ENCODE measurements around the gene C1QTNF6. TPM values are rescaled to one million over a fixed set of nuclear protein-coding genes. Genes with fewer than 3 reads are reported as not detected.

Gene C1QTNF6
- total RNA-seq, 1 experiment from 2014 or later, result 1.7 TPM

- no peaks in the 10 kb centered on the region for H3K36me3 ChIP-seq (ENCODE audit: insufficient read depth, low read length)
- H3K9ac ChIP-seq (ENCODE audit: low read length), result no peak overlapping the region
- H3K27me3 ChIP-seq (ENCODE audit: low read length), result no peaks in the 10 kb centered on the region
- H2AFZ ChIP-seq (ENCODE audit: low read length), result no peak overlapping the region
- H4K20me1 ChIP-seq (ENCODE audit: insufficient read depth, low read depth, low read length), result no peaks in the 10 kb centered on the region; the same call in 1 of the 2 replicates
- H3K9me3 ChIP-seq (ENCODE audit: low read length), result no peaks in the 10 kb centered on the region
- H3K4me1 ChIP-seq (ENCODE audit: low read length), result peaks cover 6% of the 10 kb centered on the region; the same call in 1 of the 2 replicates
- H3K4me2 ChIP-seq (ENCODE audit: low read depth, low read length, poor library complexity, severe bottlenecking), result no peak overlapping the region
- no peak overlapping the region for H3K4me3 ChIP-seq (ENCODE audit: low read length)
- H3K79me2 ChIP-seq (ENCODE audit: low read length), result no peaks in the 10 kb centered on the region
- no peaks in the 10 kb centered on the region for H3K9me2 ChIP-seq (replicated peaks; ENCODE audit: insufficient read depth, low read length)
- no peak overlapping the region for H3K27ac ChIP-seq (ENCODE audit: low read length)
- no peak for DNase-seq
Measured at GRCh38 chr22:37167981-37168647, 19.9 kb downstream of the C1QTNF6 start.

- Histone ChIP-seq H3K4me1 (ENCODE audit: low read length) (peaks cover 6% of the 10 kb centered on the region; the same call in 1 of the 2 replicates), H3K36me3 (ENCODE audit: insufficient read depth, low read length) (no peaks in the 10 kb centered on the region), H3K4me3 (ENCODE audit: low read length) (no peak overlapping the region), H3K4me2 (ENCODE audit: low read depth, low read length, poor library complexity, severe bottlenecking) (no peak overlapping the region), H3K9ac (ENCODE audit: low read length) (no peak overlapping the region), H3K79me2 (ENCODE audit: low read length) (no peaks in the 10 kb centered on the region), H3K9me3 (ENCODE audit: low read length) (no peaks in the 10 kb centered on the region), H3K27ac (ENCODE audit: low read length) (no peak overlapping the region), H4K20me1 (ENCODE audit: insufficient read depth, low read depth, low read length) (no peaks in the 10 kb centered on the region; the same call in 1 of the 2 replicates), H3K27me3 (ENCODE audit: low read length) (no peaks in the 10 kb centered on the region), H2AFZ (ENCODE audit: low read length) (no peak overlapping the region), H3K9me2 (replicated peaks; ENCODE audit: insufficient read depth, low read length) (no peaks in the 10 kb centered on the region)
- DNase-seq, result no peak
Measured at GRCh38 chr22:37167176-37167980, 20.7 kb downstream of the C1QTNF6 start.

GRCh38 chr22:37166675-37167066, 21.4 kb downstream of the C1QTNF6 start:
- Histone ChIP-seq H3K4me3 (ENCODE audit: low read length) (no peak overlapping the region), H3K36me3 (ENCODE audit: insufficient read depth, low read length) (no peaks in the 10 kb centered on the region), H3K27ac (ENCODE audit: low read length) (no peak overlapping the region), H3K27me3 (ENCODE audit: low read length) (no peaks in the 10 kb centered on the region), H3K79me2 (ENCODE audit: low read length) (no peaks in the 10 kb centered on the region), H2AFZ (ENCODE audit: low read length) (no peak overlapping the region), H3K4me2 (ENCODE audit: low read depth, low read length, poor library complexity, severe bottlenecking) (no peak overlapping the region), H3K4me1 (ENCODE audit: low read length) (peaks cover 1% of the 10 kb centered on the region; the same call in 1 of the 2 replicates), H3K9me3 (ENCODE audit: low read length) (peaks cover 4% of the 10 kb centered on the region; the same call in 1 of the 2 replicates), H3K9me2 (replicated peaks; ENCODE audit: insufficient read depth, low read length) (no peaks in the 10 kb centered on the region), H3K9ac (ENCODE audit: low read length) (no peak overlapping the region), H4K20me1 (ENCODE audit: insufficient read depth, low read depth, low read length) (no peaks in the 10 kb centered on the region; the same call in 1 of the 2 replicates)
- DNase-seq, result peak; percentile 88

GRCh38 chr22:37165940-37166674, 21.9 kb downstream of the C1QTNF6 start:
- no peak overlapping the region for H3K4me3 ChIP-seq (ENCODE audit: low read length)
- no peak overlapping the region for H3K9ac ChIP-seq (ENCODE audit: low read length)
- H3K9me2 ChIP-seq (replicated peaks; ENCODE audit: insufficient read depth, low read length), result no peaks in the 10 kb centered on the region
- H3K9me3 ChIP-seq (ENCODE audit: low read length), result peaks cover 9% of the 10 kb centered on the region
- H4K20me1 ChIP-seq (ENCODE audit: insufficient read depth, low read depth, low read length), result no peaks in the 10 kb centered on the region; the same call in 1 of the 2 replicates
- H3K79me2 ChIP-seq (ENCODE audit: low read length), result no peaks in the 10 kb centered on the region
- H3K27ac ChIP-seq (ENCODE audit: low read length), result no peak overlapping the region
- no peaks in the 10 kb centered on the region for H3K4me1 ChIP-seq (ENCODE audit: low read length)
- no peaks in the 10 kb centered on the region for H3K36me3 ChIP-seq (ENCODE audit: insufficient read depth, low read length)
- no peak for DNase-seq
- no peak overlapping the region for H3K4me2 ChIP-seq (ENCODE audit: low read depth, low read length, poor library complexity, severe bottlenecking)
- H2AFZ ChIP-seq (ENCODE audit: low read length), result no peak overlapping the region
- no peaks in the 10 kb centered on the region; the same call in 1 of the 2 replicates for H3K27me3 ChIP-seq (ENCODE audit: low read length)

GRCh38 chr22:37165066-37165465, 23.0 kb downstream of the C1QTNF6 start:
- Histone ChIP-seq H3K4me3 (ENCODE audit: low read length) (no peak overlapping the region), H3K9ac (ENCODE audit: low read length) (no peak overlapping the region), H3K4me1 (ENCODE audit: low read length) (no peaks in the 10 kb centered on the region), H3K9me3 (ENCODE audit: low read length) (peaks cover 11% of the 10 kb centered on the region), H3K9me2 (replicated peaks; ENCODE audit: insufficient read depth, low read length) (no peaks in the 10 kb centered on the region), H3K36me3 (ENCODE audit: insufficient read depth, low read length) (no peaks in the 10 kb centered on the region), H2AFZ (ENCODE audit: low read length) (no peak overlapping the region), H3K27ac (ENCODE audit: low read length) (no peak overlapping the region), H4K20me1 (ENCODE audit: insufficient read depth, low read depth, low read length) (no peaks in the 10 kb centered on the region; the same call in 1 of the 2 replicates), H3K4me2 (ENCODE audit: low read depth, low read length, poor library complexity, severe bottlenecking) (no peak overlapping the region), H3K79me2 (ENCODE audit: low read length) (no peaks in the 10 kb centered on the region), H3K27me3 (ENCODE audit: low read length) (no peaks in the 10 kb centered on the region; the same call in 1 of the 2 replicates)
- no peak for DNase-seq

- Histone ChIP-seq H3K79me2 (ENCODE audit: low read length) (no peaks in the 10 kb centered on the region), H3K9me3 (ENCODE audit: low read length) (peaks cover 11% of the 10 kb centered on the region), H3K27me3 (ENCODE audit: low read length) (no peaks in the 10 kb centered on the region; the same call in 1 of the 2 replicates), H3K9ac (ENCODE audit: low read length) (no peak overlapping the region), H4K20me1 (ENCODE audit: insufficient read depth, low read depth, low read length) (no peaks in the 10 kb centered on the region; the same call in 1 of the 2 replicates), H3K27ac (ENCODE audit: low read length) (no peak overlapping the region), H3K4me1 (ENCODE audit: low read length) (no peaks in the 10 kb centered on the region), H3K36me3 (ENCODE audit: insufficient read depth, low read length) (no peaks in the 10 kb centered on the region), H3K4me3 (ENCODE audit: low read length) (no peak overlapping the region), H3K4me2 (ENCODE audit: low read depth, low read length, poor library complexity, severe bottlenecking) (no peak overlapping the region), H3K9me2 (replicated peaks; ENCODE audit: insufficient read depth, low read length) (no peaks in the 10 kb centered on the region), H2AFZ (ENCODE audit: low read length) (no peak overlapping the region)
- DNase-seq, result no peak
Measured at GRCh38 chr22:37164505-37164887, 23.6 kb downstream of the C1QTNF6 start.

GRCh38 chr22:37163575-37164504, 24.2 kb downstream of the C1QTNF6 start:
- H3K4me2 ChIP-seq (ENCODE audit: low read depth, low read length, poor library complexity, severe bottlenecking), result no peak overlapping the region
- no peak overlapping the region for H2AFZ ChIP-seq (ENCODE audit: low read length)
- H3K36me3 ChIP-seq (ENCODE audit: insufficient read depth, low read length), result no peaks in the 10 kb centered on the region
- no peak for DNase-seq
- H3K27ac ChIP-seq (ENCODE audit: low read length), result no peak overlapping the region
- no peaks in the 10 kb centered on the region; the same call in 1 of the 2 replicates for H4K20me1 ChIP-seq (ENCODE audit: insufficient read depth, low read depth, low read length)
- no peak overlapping the region for H3K9ac ChIP-seq (ENCODE audit: low read length)
- no peaks in the 10 kb centered on the region for H3K4me1 ChIP-seq (ENCODE audit: low read length)
- H3K4me3 ChIP-seq (ENCODE audit: low read length), result no peak overlapping the region
- H3K9me2 ChIP-seq (replicated peaks; ENCODE audit: insufficient read depth, low read length), result no peaks in the 10 kb centered on the region
- peaks cover 11% of the 10 kb centered on the region for H3K9me3 ChIP-seq (ENCODE audit: low read length)
- H3K79me2 ChIP-seq (ENCODE audit: low read length), result no peaks in the 10 kb centered on the region
- H3K27me3 ChIP-seq (ENCODE audit: low read length), result no peaks in the 10 kb centered on the region; the same call in 1 of the 2 replicates

Measured in Karpas-422 (cell line).